Suppressor macrophage (primary cell): ENCODE results near the gene TJAP1.
"Not testable (repeated sequence)": the region's sequence is repeated elsewhere in the genome, so short reads cannot be mapped to it uniquely, and the experiment has no call there.

Source experiments
- DNase-seq, 4 experiments: peaks; one replicate each; pipeline ENCODE4 v3.0.0-alpha.2; 2020 to 2022

Gene TJAP1

GRCh38 chr6:43505718-43506117 lies 28.3 kb downstream of the TJAP1 start:
- DNase-seq = no peak

GRCh38 chr6:43506171-43506570 lies 28.8 kb downstream of the TJAP1 start:
- no peak for DNase-seq

GRCh38 chr6:43506667-43507471 lies 29.5 kb downstream of the TJAP1 start:
- DNase-seq = peak; percentile 85 to 94 (median 88)

DNA sequence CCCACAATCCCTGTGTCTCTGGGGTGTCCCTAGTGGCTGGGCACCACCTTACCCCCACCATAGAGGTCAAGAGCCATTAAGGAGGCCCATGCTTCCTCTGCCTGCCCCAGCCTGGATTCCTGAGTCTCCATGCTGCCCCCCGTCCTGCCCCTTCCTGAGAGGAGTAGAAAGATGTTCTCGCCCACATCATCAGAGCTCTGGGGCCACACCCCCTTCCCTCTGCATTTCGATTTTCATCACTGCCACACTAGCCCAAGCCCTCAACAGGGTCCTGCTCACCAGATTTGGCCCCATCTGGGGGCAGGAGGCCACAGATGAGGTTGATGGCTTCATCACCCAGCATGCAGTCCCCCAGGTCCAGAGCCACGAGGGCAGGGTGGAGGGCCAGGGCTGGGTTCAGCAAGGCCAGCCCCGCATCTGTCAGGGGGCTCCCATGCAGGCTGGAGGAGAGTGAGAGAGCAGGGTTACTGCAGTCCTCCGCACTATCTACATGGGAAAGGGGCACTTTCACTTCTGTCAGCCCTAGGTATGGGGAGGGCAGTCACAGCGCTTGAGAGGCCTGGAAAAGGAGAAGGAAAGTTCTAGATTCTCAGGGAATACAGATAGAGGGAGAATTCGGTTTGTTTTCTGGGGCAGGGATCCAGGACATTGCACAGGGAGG lies 31.2 kb downstream of the TJAP1 start:
- no peak for DNase-seq

DNA sequence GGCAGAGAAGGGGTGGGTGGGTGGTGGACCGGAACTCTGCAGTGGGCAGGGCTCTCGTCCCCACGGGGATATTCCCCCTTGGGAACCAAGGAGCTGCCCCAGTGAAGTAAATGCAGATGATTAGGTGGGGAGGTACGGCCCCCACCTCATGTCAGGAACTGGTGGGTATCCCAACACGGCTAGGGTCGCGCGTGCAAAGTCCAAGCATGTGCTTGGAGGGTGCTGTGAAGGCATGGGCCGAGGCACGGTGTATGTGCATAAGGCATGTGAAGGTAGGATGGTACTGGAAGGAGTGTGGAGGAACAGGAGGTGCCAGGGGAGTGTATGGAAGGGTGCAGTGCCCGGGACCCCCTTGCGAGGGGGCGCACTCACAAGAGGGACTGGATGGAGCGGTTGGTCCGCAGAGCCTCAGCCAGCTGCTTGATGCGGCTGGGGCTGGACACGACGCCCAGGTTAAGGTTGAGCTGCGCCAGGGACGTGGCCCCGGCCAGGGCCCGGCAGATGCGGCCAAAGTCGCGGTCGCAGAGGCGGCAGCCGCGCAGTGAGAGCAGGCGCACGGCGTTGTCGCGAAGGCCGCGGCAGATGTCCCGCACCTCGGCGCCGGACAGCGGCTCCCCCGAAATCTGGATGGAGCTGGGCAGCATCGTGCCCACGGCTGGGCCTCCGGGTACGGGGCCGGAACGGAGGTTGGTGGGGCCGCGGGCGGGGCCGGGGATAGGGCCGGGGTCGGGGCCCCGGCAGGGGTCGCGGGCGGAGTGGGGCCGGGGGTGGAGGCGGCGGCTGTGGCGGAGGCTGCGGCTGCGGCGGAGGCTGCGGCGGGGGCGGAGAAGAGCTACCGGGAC lies 32.0 kb downstream of the TJAP1 start:
- DNase-seq = peak in 3 of 4 experiments; percentile 13 to 38 (median 19)

DNA sequence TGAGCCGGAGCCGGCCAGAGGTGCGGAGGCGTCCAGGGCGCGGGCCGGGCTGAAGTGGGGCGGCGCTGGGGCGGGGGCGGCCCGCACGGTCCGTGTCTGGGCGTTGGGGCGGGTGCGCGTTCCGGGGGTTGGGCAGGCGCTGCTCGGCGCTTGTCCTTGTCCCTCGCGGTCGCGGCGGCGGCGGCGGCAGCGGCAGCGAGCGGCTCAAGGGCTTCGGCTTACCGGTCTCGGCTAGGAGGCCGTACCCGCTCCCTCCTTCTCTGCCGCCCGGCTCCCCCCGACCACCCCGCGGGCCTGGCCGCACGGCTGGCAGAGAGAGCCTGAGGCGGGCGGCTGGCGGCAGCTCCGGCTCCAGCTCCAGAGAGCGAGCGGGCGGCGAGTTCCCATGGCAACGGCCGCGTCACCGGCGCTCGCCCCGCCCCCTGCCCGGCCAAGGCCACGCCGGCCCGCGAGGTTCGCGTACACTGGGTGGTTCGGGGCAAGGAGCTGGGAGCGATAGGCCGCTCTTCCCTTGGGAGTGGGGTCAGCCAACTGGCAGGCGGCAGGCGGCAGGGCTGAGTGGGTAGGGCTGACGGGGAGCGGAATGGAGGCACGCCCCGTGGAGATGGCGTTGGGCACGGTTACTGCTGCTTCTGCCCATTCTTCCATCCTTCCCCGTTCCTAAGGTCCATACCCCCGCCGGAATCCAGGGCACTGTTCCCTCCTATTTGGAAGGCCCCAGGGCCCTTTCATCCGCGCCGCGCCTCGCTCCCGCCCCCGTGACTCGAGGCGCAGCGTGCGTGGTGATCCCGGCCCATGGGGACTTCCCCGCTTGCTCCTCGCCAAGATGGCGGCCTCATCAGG lies 32.8 kb downstream of the TJAP1 start, which contains the start of gene LRRC73:
Gene LRRC73 (minus strand): TSS at position 363 of the 843 bp plus-strand sequence. CDS start 561 bp downstream, outside the sequence.
- peak; percentile 85 to 94 (median 90) for DNase-seq

GRCh38 chr6:43510827-43511163 lies 33.4 kb downstream of the TJAP1 start:
- DNase-seq = no peak

DNA sequence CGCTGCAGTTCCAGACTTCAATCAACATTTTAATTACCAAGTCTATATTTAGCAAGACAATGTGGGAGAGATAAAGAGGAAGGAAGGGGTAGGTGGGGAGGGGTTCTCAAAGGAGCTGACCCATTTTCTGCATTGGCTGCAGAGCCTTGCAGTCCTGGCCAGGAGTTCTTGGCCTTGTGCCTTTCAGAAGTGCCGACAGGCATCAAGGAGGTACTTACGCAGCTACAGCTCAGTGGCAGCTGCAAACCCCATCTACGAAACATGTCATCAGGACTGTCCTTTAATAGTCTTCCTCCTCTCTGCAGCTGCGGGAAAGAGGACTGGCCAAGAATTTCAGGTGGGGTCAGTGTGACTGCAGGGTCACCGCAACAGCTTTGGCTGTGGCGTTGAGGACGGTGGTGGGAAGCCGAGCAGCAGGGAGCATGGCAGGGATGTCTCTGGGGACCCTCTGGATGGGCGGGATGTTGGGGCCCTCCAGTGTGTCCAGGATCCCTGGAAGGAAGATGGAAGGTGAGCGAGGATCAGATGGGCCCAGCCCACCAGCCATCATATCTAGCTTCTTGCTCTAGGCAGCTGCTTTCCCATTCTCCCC lies 34.5 kb downstream of the TJAP1 start:
- no peak for DNase-seq

- no peak for DNase-seq
Measured at GRCh38 chr6:43515808-43516207, 38.4 kb downstream of the TJAP1 start.

GRCh38 chr6:43516367-43516696 lies 39.0 kb downstream of the TJAP1 start:
- no peak for DNase-seq

DNA sequence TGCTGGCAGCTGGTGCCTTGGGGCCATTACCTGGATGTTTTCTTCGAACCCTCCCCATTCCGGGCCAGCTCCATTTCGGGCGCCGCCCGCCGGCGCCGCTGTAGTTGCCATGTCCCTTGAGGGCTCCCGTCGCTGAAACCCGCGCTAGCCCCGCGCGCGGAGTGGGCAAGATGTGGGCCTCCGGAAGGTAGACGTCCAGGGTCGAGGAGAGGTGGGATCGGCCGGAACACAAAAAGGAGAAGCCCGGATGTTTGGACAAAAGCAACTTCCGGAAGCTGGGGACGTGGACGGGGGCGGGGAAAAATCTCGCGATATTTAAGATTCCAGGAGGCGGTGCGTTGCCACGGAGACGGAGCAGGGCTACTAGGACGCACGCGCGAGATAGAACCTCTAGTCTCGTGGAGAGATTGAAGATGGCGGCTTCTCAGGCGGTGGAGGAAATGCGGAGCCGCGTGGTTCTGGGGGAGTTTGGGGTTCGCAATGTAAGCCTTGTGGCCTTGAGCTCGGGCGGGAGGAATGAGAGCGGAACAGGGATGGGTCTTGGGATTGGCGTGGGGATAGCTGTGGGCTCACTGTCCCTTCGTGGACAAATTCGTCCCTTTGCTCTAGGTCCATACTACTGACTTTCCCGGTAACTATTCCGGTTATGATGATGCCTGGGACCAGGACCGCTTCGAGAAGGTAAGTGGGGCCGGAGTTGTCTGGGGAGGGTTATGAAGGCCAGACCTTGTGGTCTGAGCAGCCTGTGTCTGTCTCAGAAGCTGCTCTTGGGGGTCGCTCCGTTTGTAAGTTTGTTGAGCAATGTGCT lies 39.5 kb downstream of the TJAP1 start, which contains the start of the genes POLR1C and YIPF3:
Gene POLR1C (plus strand): TSS at position 393 of the 808 bp plus-strand sequence. CDS start 21 bp downstream, at position 414.
Gene YIPF3 (minus strand): TSS at position 230 of the 808 bp plus-strand sequence. CDS start 119 bp downstream, at position 111.
- DNase-seq = peak; percentile 98 to 100 (median 99)

DNA sequence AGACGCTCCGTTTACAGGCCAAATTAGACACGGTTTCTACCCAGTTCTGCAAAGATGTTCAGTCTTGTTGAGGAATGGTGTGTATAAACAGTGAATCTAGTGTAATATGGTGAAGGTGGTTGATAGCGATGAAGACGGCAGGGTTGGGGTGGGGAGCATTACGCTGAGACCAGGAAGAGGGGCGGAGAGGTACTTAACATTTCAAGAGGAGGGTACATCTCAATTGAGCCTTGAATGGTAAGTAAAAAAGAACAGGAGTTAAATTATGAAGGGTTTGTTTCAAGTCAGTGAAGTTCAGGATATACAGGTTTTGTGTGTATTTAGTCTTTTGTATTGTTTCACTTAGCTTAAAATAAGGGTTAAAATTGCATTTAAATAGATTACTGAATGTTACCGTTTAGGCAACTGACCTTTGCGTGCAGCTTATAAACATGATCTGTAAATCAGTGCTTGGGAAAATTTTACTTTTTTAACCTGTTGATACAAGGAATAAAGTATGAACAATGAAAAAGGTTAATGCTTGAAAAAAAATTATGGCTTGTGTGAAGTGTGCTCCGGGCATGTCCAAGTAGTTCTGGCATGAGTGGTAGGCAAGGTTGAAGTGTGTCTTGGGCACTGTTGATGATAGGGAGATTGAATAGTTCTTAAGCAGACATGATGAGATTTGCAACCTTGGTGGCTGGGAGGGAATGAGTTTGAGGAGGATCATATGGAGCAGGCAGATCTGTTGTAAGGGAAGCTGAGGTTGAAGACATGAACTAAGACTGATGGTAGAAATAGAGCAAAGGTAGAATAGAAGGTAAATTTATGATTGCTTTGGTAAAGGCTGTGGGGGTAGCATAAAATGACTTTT lies 40.4 kb downstream of the TJAP1 start:
- peak in 3 of 4 experiments; percentile 6 to 27 (median 10) for DNase-seq

GRCh38 chr6:43520097-43520496 lies 42.7 kb downstream of the TJAP1 start:
- no peak for DNase-seq

DNA sequence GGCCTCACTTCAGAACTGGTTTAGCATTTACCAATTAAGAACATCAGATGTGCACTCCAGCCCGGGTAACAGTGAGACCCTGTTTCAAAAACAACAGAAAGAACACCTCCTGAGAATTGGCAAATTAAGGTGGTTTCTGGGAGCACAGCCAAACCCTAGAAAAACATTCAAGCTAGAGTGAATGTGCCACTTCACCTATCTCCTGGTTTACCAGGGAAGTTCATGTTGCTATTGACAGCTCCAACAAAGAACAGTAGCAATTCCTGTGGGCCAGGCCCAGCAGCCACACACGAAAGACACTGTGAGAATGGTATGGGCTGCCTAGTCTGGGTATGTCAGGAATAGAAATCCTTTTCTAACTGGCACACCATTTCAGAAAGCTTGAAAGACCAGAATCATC lies 44.5 kb downstream of the TJAP1 start:
- DNase-seq = no peak

GRCh38 chr6:43522547-43523261 lies 45.3 kb downstream of the TJAP1 start:
- DNase-seq = no peak

GRCh38 chr6:43523284-43523683 lies 45.9 kb downstream of the TJAP1 start:
- no peak for DNase-seq

GRCh38 chr6:43524483-43524961 lies 47.2 kb downstream of the TJAP1 start:
- no peak for DNase-seq

GRCh38 chr6:43532201-43532600 lies 54.8 kb downstream of the TJAP1 start:
- DNase-seq = no peak

DNA sequence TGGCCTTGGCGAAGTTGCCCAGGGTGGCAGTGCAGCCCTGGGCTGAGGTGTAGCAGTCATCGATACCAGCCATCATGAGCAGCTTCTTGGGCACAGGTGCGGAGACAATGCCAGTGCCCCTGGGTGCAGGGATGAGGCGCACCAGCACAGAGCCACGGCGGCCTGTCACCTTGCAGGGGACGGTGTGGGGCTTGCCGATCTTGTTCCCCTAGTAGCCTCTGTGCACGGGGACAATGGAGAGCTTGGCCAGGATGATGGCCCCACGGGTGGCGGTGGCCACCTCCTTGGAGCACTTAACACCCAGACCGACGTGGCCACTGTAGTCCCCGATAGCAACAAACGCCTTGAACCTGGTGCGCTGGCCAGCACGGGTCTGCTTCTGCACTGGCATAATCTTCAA lies 61.6 kb downstream of the TJAP1 start:
- DNase-seq = not testable (repeated sequence)
